Panc1 (cell line): ENCODE measurements around the gene LYSMD2. TPM values are rescaled to one million over a fixed set of nuclear protein-coding genes. Genes with fewer than 3 reads are reported as not detected.
A peak's percentile ranks its signal among the peaks of the same experiment; 100 is the strongest.

Experiments
- ATAC-seq: fragments of 200-7000 bp; cut with Tn5 transposase; 2 replicates; pipeline ENCODE4 v1.9.1; 2020; ENCODE audit warnings: mild to moderate bottlenecking, moderate library complexity
- BruUV-seq: library from RNA; stranded (reverse); fragments of 400-500 nt; replicated peaks from 2 replicates; lab custom pipeline; 2021; lab: Mats Ljungman, UMichigan
- CTCF ChIA-PET: fragments of 300-600 bp; sonication (Branson Sonifier 250); formaldehyde crosslinking; loops from one replicate; lab custom pipeline; 2022; ENCODE audit warnings: antibody characterized with exemption; lab: Charles Lee
- POLR2A ChIA-PET: fragments of 300-600 bp; sonication (Branson Sonifier 250); formaldehyde crosslinking; loops from one replicate; lab custom pipeline; 2022; ENCODE audit warnings: antibody characterized with exemption; lab: Charles Lee
- DNase-seq: peaks from one replicate; pipeline ENCODE4 v3.0.0-alpha.2; 2010; ENCODE audit warnings: low read depth, low spot score
- H3K27ac ChIP-seq: 2 replicates; pipeline ENCODE4 v1.5.1; 2011; ENCODE audit warnings: mild to moderate bottlenecking, low read length, inconsistent platforms
- H3K27me3 ChIP-seq: fragments of 200-500 bp; sonication (Bioruptor generic); 2 replicates; pipeline ENCODE4 v1.6.0; 2014; ENCODE audit warnings: low read length, inconsistent platforms; ENCODE audit not compliant: control insufficient read depth, insufficient read depth
- H3K36me3 ChIP-seq: fragments of 200-500 bp; sonication (Bioruptor generic); 2 replicates; pipeline ENCODE4 v1.5.1; 2014; ENCODE audit warnings: inconsistent platforms, mild to moderate bottlenecking, low read length, moderate library complexity; ENCODE audit not compliant: control insufficient read depth, insufficient read depth
- H3K4me1 ChIP-seq: 2 replicates; pipeline ENCODE4 v1.5.1; 2011; ENCODE audit warnings: inconsistent platforms, mild to moderate bottlenecking, low read length, moderate library complexity; ENCODE audit not compliant: control insufficient read depth, insufficient read depth
- H3K4me3 ChIP-seq, 2 experiments: 2 replicates each; pipeline ENCODE4 v1.5.1; 2011 to 2012; ENCODE audit warnings: low read depth in 2 of 2, low read length in 2 of 2, mild to moderate bottlenecking in 2 of 2, inconsistent platforms in 1 of 2, moderate library complexity in 1 of 2
- H3K9me3 ChIP-seq: fragments of 200-500 bp; sonication (Bioruptor generic); 2 replicates; pipeline ENCODE4 v1.5.1; 2014; ENCODE audit warnings: low read depth, mild to moderate bottlenecking, inconsistent platforms, low read length, moderate library complexity; ENCODE audit not compliant: control insufficient read depth, insufficient read depth
- POLR2AphosphoS5 ChIP-seq: IDR thresholded peaks from 2 replicates; pipeline ENCODE4 v1.6.1; 2012; ENCODE audit warnings: mild to moderate bottlenecking, low read depth, low read length, moderate library complexity
- SIN3A ChIP-seq: IDR thresholded peaks from 2 replicates; pipeline ENCODE4 v1.6.1; 2012; ENCODE audit warnings: low read depth, mild to moderate bottlenecking, low read length, moderate library complexity, borderline replicate concordance; ENCODE audit not compliant: insufficient read depth
- TCF7L2 ChIP-seq: IDR thresholded peaks from 2 replicates; pipeline ENCODE4 v1.6.1; 2011; ENCODE audit warnings: mild to moderate bottlenecking, low read depth, low read length, inconsistent platforms
- in situ Hi-C: cut with HindIII; loops from 2 replicates; pipeline ENCODE4 v1.10.0; 2016; ENCODE audit warnings: low sequenced_read_pairs, low pct_unique_long_range_greater_than_20kb
- intact Hi-C: fragments of 100-400 bp; cut with micrococcal nuclease; formaldehyde crosslinking; loops from one replicate; pipeline ENCODE4 v1.10.0; 2022; ENCODE audit not compliant: unreplicated experiment
- total RNA-seq: library from RNA; stranded (reverse); gene quantifications from one replicate; pipeline ENCODE4 v1.2.1, GENCODE V29; 2021; ENCODE audit not compliant: unreplicated experiment
- TF ChIP-seq, protein P1 (sequence below): fragments of 450-650 bp; IDR thresholded peaks from 2 replicates; pipeline ENCODE4 v1.5.1; 2017; ENCODE audit warnings: mild to moderate bottlenecking
- TF ChIP-seq, protein P2 (sequence below), 2 experiments: IDR thresholded peaks; 2 replicates each; pipeline ENCODE4 v1.6.1; 2011 to 2012; ENCODE audit warnings: low read depth in 2 of 2, control low read depth in 1 of 2, low read length in 1 of 2, mild to moderate bottlenecking in 1 of 2, moderate library complexity in 1 of 2; ENCODE audit not compliant: insufficient read depth in 1 of 2

LYSMD2 gene
- total RNA-seq, 1 experiment from 2014 or later = 17.2 TPM

DNA sequence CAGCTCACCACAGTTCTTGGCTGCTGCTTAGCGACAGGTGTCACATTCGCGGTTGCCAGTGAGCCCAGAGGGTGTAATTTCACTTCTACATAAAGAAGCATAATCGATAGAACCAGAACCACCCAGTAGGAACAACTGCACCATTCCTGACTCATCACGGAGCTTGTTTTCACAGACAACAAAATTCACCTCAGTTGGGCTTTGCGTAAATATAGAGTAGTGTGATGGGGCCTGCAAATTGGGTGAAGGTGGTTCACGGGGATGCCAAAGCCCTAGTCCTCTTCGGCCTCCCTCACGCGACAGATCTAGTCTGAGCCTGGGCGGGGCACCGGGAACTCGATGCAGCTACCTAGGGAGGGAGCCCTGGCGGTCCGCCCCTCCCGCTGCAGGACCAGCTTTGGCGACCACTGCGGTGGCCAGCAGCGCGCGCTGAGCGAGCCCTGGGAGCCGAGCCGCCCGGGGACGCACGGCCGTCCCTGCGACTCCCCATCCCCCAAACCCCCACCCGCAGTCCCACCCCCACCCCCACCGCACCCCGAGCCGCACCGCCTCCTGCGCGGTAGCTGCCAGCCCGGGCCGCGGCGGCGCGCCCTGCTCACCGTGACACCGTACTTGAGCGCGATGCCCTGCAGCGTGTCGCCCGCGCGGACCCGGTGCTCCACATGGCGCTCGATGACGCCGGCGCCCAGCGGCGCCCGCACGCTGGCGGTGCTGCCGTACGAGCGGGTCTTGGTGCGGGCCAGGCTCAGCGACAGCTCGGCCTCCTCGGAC, 519 bp downstream of the LYSMD2 start:
- peak overlapping the region; percentile 62 to 79 for H3K4me3 ChIP-seq
- CTCF ChIA-PET = interaction anchor here (0.6 to 0.9 kb wide), 3 partner anchors 40 to 532 kb away, joined by 3 to 4 read pairs (median 3); no protein-coding TSS in a partner anchor
- in situ Hi-C loops = no loop called here
- intact Hi-C loops = loop anchor here (1.0 kb wide), 1 partner anchor 39 kb away; no protein-coding TSS in a partner anchor
- POLR2A ChIA-PET = interaction anchor here (0.7 kb wide), 1 partner anchor 34 kb away, joined by 3 read pairs; no protein-coding TSS in a partner anchor
- H3K9me3 ChIP-seq = no peaks in the 10 kb centered on the region
- no peaks in the 10 kb centered on the region for H3K36me3 ChIP-seq
- TF ChIP-seq TCF7L2 (no peak), SIN3A (0 out of 2 replicates have a peak, but pooled peaks have one; percentile 50), POLR2AphosphoS5 (no peak)
- TF ChIP-seq, protein P1, sequence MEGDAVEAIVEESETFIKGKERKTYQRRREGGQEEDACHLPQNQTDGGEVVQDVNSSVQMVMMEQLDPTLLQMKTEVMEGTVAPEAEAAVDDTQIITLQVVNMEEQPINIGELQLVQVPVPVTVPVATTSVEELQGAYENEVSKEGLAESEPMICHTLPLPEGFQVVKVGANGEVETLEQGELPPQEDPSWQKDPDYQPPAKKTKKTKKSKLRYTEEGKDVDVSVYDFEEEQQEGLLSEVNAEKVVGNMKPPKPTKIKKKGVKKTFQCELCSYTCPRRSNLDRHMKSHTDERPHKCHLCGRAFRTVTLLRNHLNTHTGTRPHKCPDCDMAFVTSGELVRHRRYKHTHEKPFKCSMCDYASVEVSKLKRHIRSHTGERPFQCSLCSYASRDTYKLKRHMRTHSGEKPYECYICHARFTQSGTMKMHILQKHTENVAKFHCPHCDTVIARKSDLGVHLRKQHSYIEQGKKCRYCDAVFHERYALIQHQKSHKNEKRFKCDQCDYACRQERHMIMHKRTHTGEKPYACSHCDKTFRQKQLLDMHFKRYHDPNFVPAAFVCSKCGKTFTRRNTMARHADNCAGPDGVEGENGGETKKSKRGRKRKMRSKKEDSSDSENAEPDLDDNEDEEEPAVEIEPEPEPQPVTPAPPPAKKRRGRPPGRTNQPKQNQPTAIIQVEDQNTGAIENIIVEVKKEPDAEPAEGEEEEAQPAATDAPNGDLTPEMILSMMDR = no peak
- TF ChIP-seq, protein P2, sequence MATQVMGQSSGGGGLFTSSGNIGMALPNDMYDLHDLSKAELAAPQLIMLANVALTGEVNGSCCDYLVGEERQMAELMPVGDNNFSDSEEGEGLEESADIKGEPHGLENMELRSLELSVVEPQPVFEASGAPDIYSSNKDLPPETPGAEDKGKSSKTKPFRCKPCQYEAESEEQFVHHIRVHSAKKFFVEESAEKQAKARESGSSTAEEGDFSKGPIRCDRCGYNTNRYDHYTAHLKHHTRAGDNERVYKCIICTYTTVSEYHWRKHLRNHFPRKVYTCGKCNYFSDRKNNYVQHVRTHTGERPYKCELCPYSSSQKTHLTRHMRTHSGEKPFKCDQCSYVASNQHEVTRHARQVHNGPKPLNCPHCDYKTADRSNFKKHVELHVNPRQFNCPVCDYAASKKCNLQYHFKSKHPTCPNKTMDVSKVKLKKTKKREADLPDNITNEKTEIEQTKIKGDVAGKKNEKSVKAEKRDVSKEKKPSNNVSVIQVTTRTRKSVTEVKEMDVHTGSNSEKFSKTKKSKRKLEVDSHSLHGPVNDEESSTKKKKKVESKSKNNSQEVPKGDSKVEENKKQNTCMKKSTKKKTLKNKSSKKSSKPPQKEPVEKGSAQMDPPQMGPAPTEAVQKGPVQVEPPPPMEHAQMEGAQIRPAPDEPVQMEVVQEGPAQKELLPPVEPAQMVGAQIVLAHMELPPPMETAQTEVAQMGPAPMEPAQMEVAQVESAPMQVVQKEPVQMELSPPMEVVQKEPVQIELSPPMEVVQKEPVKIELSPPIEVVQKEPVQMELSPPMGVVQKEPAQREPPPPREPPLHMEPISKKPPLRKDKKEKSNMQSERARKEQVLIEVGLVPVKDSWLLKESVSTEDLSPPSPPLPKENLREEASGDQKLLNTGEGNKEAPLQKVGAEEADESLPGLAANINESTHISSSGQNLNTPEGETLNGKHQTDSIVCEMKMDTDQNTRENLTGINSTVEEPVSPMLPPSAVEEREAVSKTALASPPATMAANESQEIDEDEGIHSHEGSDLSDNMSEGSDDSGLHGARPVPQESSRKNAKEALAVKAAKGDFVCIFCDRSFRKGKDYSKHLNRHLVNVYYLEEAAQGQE (IDR thresholded peaks at IDR 0.05; ENCODE audit: insufficient read depth in 1 of 2, low read depth in 2 of 2, low read length in 1 of 2) = no peak
- H3K27ac ChIP-seq = peak overlapping the region; percentile 63
- peaks cover 17% of the 10 kb centered on the region for H3K4me1 ChIP-seq
- no TSS peak for BruUV-seq
- no peaks in the 10 kb centered on the region for H3K27me3 ChIP-seq
- peak; percentile 87 for ATAC-seq
- DNase-seq = no peak

DNA sequence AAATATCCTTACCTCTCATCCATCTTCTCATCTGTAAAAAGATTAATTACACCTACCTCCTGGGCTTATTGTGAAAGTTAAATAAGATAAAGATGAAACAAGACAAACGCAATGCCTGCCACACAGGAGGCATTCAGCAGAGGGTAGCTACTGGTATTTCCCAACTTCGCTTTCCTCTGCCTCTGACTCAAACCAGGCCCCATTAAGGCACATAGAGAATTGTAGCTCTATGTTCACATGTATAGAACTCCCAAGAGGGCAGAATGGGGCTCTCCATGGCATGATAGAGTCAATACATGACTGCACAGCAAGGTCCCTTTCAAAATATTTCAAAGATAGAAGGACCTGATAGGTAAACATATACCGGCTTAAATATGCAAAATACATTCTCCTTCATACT, 1.4 kb downstream of the LYSMD2 start:
- no peak for DNase-seq
- no peaks in the 10 kb centered on the region for H3K36me3 ChIP-seq
- H3K27ac ChIP-seq = peak overlapping the region; percentile 63; the same call in 1 of the 2 replicates
- no peaks in the 10 kb centered on the region for H3K9me3 ChIP-seq
- ChIA-PET POLR2A (no interaction called here), CTCF (interaction anchor here (0.9 kb wide), 1 partner anchor 41 kb away, joined by 4 read pairs; no protein-coding TSS in a partner anchor)
- intact Hi-C loops (no loop called here), in situ Hi-C loops (no loop called here)
- no peak for ATAC-seq
- no peak for TF ChIP-seq SIN3A
- TF ChIP-seq, protein P1 = no peak
- TF ChIP-seq TCF7L2 = no peak
- TF ChIP-seq, protein P2 (IDR thresholded peaks at IDR 0.05; ENCODE audit: insufficient read depth in 1 of 2, low read depth in 2 of 2, low read length in 1 of 2) = no peak
- no peak for TF ChIP-seq POLR2AphosphoS5
- peak overlapping the region; percentile 62 to 79; a peak in 3 of 4 replicates for H3K4me3 ChIP-seq
- TSS peak; percentile 58 for BruUV-seq
- H3K4me1 ChIP-seq = peaks cover 25% of the 10 kb centered on the region
- no peaks in the 10 kb centered on the region for H3K27me3 ChIP-seq
